Jurkat, Clone E6-1 (cell line): ENCODE data around the gene AFAP1.

Experiments used
- DNase-seq: peaks from one replicate; pipeline ENCODE4 v3.0.0-alpha.2; 2011; ENCODE audit warnings: low read depth, low spot score
- H3K4me3 ChIP-seq: 2 replicates; pipeline ENCODE4 v1.5.1; 2011; ENCODE audit warnings: mild to moderate bottlenecking, low read length, control low read depth, moderate library complexity

AFAP1 gene

GRCh38 chr4:7708981-7709380, 230.7 kb downstream of the AFAP1 start:
- no peak for DNase-seq
- no peak overlapping the region for H3K4me3 ChIP-seq
